ENCODE results near the gene CNTNAP5.

Gene CNTNAP5

GRCh38 chr2:124884315-124884714 is 859.2 kb downstream of the CNTNAP5 start:
- DNase-seq (ENCODE audit: low read depth, low spot score), result no peak

- DNase-seq (ENCODE audit: low read depth, low spot score), result no peak
Measured at GRCh38 chr2:124886216-124886615, 861.1 kb downstream of the CNTNAP5 start.

- DNase-seq (ENCODE audit: low read depth, low spot score), result no peak
Measured at GRCh38 chr2:124887466-124887865, 862.4 kb downstream of the CNTNAP5 start.

- DNase-seq (ENCODE audit: low read depth, low spot score), result no peak
Measured at GRCh38 chr2:124888431-124888830, 863.3 kb downstream of the CNTNAP5 start.

GRCh38 chr2:124894199-124894598 is 869.1 kb downstream of the CNTNAP5 start:
- DNase-seq (ENCODE audit: low read depth, low spot score), result no peak

- DNase-seq (ENCODE audit: low read depth, low spot score), result no peak
Measured at GRCh38 chr2:124898827-124899226, 873.7 kb downstream of the CNTNAP5 start.

- DNase-seq (ENCODE audit: low read depth, low spot score), result no peak
Measured at GRCh38 chr2:124908411-124908810, 883.3 kb downstream of the CNTNAP5 start.

- DNase-seq (ENCODE audit: low read depth, low spot score), result no peak
Measured at GRCh38 chr2:124911560-124911959, 886.5 kb downstream of the CNTNAP5 start.

GRCh38 chr2:124913868-124914267 is 888.8 kb downstream of the CNTNAP5 start:
- no peak for DNase-seq (ENCODE audit: low read depth, low spot score)

GRCh38 chr2:124915567-124915966 is 890.5 kb downstream of the CNTNAP5 start:
- no peak for DNase-seq (ENCODE audit: low read depth, low spot score)

GRCh38 chr2:124919296-124919695 is 894.2 kb downstream of the CNTNAP5 start:
- DNase-seq (ENCODE audit: low read depth, low spot score), result no peak

GRCh38 chr2:124920448-124920847 is 895.4 kb downstream of the CNTNAP5 start:
- DNase-seq (ENCODE audit: low read depth, low spot score), result no peak

GRCh38 chr2:124921191-124921590 is 896.1 kb downstream of the CNTNAP5 start:
- DNase-seq (ENCODE audit: low read depth, low spot score), result no peak

- no peak for DNase-seq (ENCODE audit: low read depth, low spot score)
Measured at GRCh38 chr2:124923097-124923496, 898.0 kb downstream of the CNTNAP5 start.

- no peak for DNase-seq (ENCODE audit: low read depth, low spot score)
Measured at GRCh38 chr2:124933883-124934282, 908.8 kb downstream of the CNTNAP5 start.

GRCh38 chr2:124953921-124954320 is 928.8 kb downstream of the CNTNAP5 start:
- no peak for DNase-seq (ENCODE audit: low read depth, low spot score)

GRCh38 chr2:124959581-124959980 is 934.5 kb downstream of the CNTNAP5 start:
- DNase-seq (ENCODE audit: low read depth, low spot score), result no peak

- no peak for DNase-seq (ENCODE audit: low read depth, low spot score)
Measured at GRCh38 chr2:124961132-124961531, 936.0 kb downstream of the CNTNAP5 start.

All from smooth muscle cell of the brain vasculature (primary cell).